ENCODE data around the gene PDE11A.

Gene PDE11A

GRCh38 chr2:177604271-177605065 is 468.1 kb downstream of the PDE11A start:
- Histone ChIP-seq H3K4me3 (ENCODE audit: low read depth, low read length) (no peak overlapping the region), H3K27me3 (ENCODE audit: insufficient read depth, low read depth, severe bottlenecking) (no peaks in the 10 kb centered on the region), H3K27ac (no peak overlapping the region), H3K36me3 (no peaks in the 10 kb centered on the region), H3K9me3 (ENCODE audit: severe bottlenecking) (no peaks in the 10 kb centered on the region)
- TF ChIP-seq CTCF (IDR thresholded peaks at IDR 0.05; ENCODE audit: low read depth, low read length), result peak; percentile 70
- DNase-seq, result peak; percentile 25

GRCh38 chr2:177603768-177604167 is 468.8 kb downstream of the PDE11A start:
- Histone ChIP-seq H3K4me3 (ENCODE audit: low read depth, low read length) (no peak overlapping the region), H3K27me3 (ENCODE audit: insufficient read depth, low read depth, severe bottlenecking) (no peaks in the 10 kb centered on the region), H3K9me3 (ENCODE audit: severe bottlenecking) (no peaks in the 10 kb centered on the region), H3K27ac (no peak overlapping the region), H3K36me3 (no peaks in the 10 kb centered on the region)
- no peak for TF ChIP-seq CTCF (IDR thresholded peaks at IDR 0.05; ENCODE audit: low read depth, low read length)
- no peak for DNase-seq

GRCh38 chr2:177603181-177603580 is 469.4 kb downstream of the PDE11A start:
- no peak overlapping the region for H3K4me3 ChIP-seq (ENCODE audit: low read depth, low read length)
- H3K9me3 ChIP-seq (ENCODE audit: severe bottlenecking), result no peaks in the 10 kb centered on the region
- H3K27me3 ChIP-seq (ENCODE audit: insufficient read depth, low read depth, severe bottlenecking), result no peaks in the 10 kb centered on the region
- no peak for TF ChIP-seq CTCF (IDR thresholded peaks at IDR 0.05; ENCODE audit: low read depth, low read length)
- no peak for DNase-seq
- no peaks in the 10 kb centered on the region for H3K36me3 ChIP-seq
- H3K27ac ChIP-seq, result no peak overlapping the region

GRCh38 chr2:177602611-177603164 is 469.9 kb downstream of the PDE11A start:
- no peak overlapping the region for H3K27ac ChIP-seq

GRCh38 chr2:177600917-177601316 is 471.7 kb downstream of the PDE11A start:
- no peak overlapping the region for H3K27ac ChIP-seq
- no peaks in the 10 kb centered on the region for H3K27me3 ChIP-seq (ENCODE audit: insufficient read depth, low read depth, severe bottlenecking)
- H3K9me3 ChIP-seq (ENCODE audit: severe bottlenecking), result no peaks in the 10 kb centered on the region
- H3K4me3 ChIP-seq (ENCODE audit: low read depth, low read length), result no peak overlapping the region
- no peak for TF ChIP-seq CTCF (IDR thresholded peaks at IDR 0.05; ENCODE audit: low read depth, low read length)
- no peaks in the 10 kb centered on the region for H3K36me3 ChIP-seq
- DNase-seq, result no peak

More at GRCh38 chr2:177602611-177603164, 469.9 kb downstream of the PDE11A start:
- no peak for DNase-seq
- no peaks in the 10 kb centered on the region for H3K27me3 ChIP-seq (ENCODE audit: insufficient read depth, low read depth, severe bottlenecking)
- no peaks in the 10 kb centered on the region for H3K9me3 ChIP-seq (ENCODE audit: severe bottlenecking)
- H3K36me3 ChIP-seq, result no peaks in the 10 kb centered on the region
- TF ChIP-seq CTCF (IDR thresholded peaks at IDR 0.05; ENCODE audit: low read depth, low read length), result no peak
- H3K4me3 ChIP-seq (ENCODE audit: low read depth, low read length), result no peak overlapping the region

Data from WERI-Rb-1 (cell line).